HG03159 (cell line): ENCODE measurements around the gene UHRF1.
"Not testable (repeated sequence)": the region's sequence is repeated elsewhere in the genome, so short reads cannot be mapped to it uniquely, and the experiment has no call there.

Source experiments
- ATAC-seq: cut with Tn5 transposase; IDR thresholded peaks from one replicate; pipeline ENCODE4 v1.9.1; 2021; ENCODE audit warnings: mild to moderate bottlenecking, moderate library complexity; ENCODE audit not compliant: unreplicated experiment

The UHRF1 gene

GRCh38 chr19:4909156-4909896, at the start of gene UHRF1:
UHRF1 (plus strand) TSS chr19:4909501; CDS start chr19:4910886, 1,385 bp downstream.
- ATAC-seq: no peak

GRCh38 chr19:4859697-4860096, 49.6 kb upstream of the UHRF1 start:
- no peak for ATAC-seq

GRCh38 chr19:4861147-4861546, 48.2 kb upstream of the UHRF1 start:
- ATAC-seq: no peak

- no peak for ATAC-seq
These were observed 42.5 kb upstream of the UHRF1 start for GRCh38 chr19:4866595-4867424.

- ATAC-seq: peak; percentile 74
These were observed 41.6 kb upstream of the UHRF1 start, which contains the start of gene PLIN3 for GRCh38 chr19:4867534-4868285. PLIN3 (minus strand) TSS chr19:4867667; CDS start chr19:4861394, 6,273 bp downstream.

- no peak for ATAC-seq
These were observed 40.9 kb upstream of the UHRF1 start for GRCh38 chr19:4868286-4868834.

- no peak for ATAC-seq
These were observed 39.1 kb upstream of the UHRF1 start for GRCh38 chr19:4870025-4870700.

- no peak for ATAC-seq
These were observed 37.6 kb upstream of the UHRF1 start for GRCh38 chr19:4871711-4872110.

GRCh38 chr19:4873930-4874329, 35.4 kb upstream of the UHRF1 start:
- no peak for ATAC-seq

GRCh38 chr19:4877753-4878490, 31.4 kb upstream of the UHRF1 start:
- ATAC-seq: no peak

GRCh38 chr19:4878491-4878968, 30.8 kb upstream of the UHRF1 start:
- no peak for ATAC-seq

GRCh38 chr19:4879041-4879440, 30.3 kb upstream of the UHRF1 start:
- no peak for ATAC-seq

GRCh38 chr19:4882874-4883273, 26.4 kb upstream of the UHRF1 start:
- ATAC-seq: not testable (repeated sequence)

GRCh38 chr19:4884993-4885392, 24.3 kb upstream of the UHRF1 start:
- not testable (repeated sequence) for ATAC-seq

GRCh38 chr19:4887803-4888202, 21.5 kb upstream of the UHRF1 start:
- ATAC-seq: not testable (repeated sequence)

- ATAC-seq: no peak
These were observed 20.1 kb upstream of the UHRF1 start for GRCh38 chr19:4889034-4889815.

- no peak for ATAC-seq
These were observed 18.2 kb upstream of the UHRF1 start for GRCh38 chr19:4891066-4891465.

GRCh38 chr19:4892962-4893361, 16.3 kb upstream of the UHRF1 start:
- not testable (repeated sequence) for ATAC-seq

- no peak for ATAC-seq
These were observed 12.9 kb upstream of the UHRF1 start for GRCh38 chr19:4896372-4896771.
